Fibroblast of skin of back (primary cell): ENCODE measurements around the gene PPP2R1B.
"Not testable (repeated sequence)": the region's sequence is repeated elsewhere in the genome, so short reads cannot be mapped to it uniquely, and the experiment has no call there.

Source experiments
- DNase-seq: peaks from one replicate; pipeline ENCODE4 v3.0.0-alpha.2; 2013

The PPP2R1B gene

DNA sequence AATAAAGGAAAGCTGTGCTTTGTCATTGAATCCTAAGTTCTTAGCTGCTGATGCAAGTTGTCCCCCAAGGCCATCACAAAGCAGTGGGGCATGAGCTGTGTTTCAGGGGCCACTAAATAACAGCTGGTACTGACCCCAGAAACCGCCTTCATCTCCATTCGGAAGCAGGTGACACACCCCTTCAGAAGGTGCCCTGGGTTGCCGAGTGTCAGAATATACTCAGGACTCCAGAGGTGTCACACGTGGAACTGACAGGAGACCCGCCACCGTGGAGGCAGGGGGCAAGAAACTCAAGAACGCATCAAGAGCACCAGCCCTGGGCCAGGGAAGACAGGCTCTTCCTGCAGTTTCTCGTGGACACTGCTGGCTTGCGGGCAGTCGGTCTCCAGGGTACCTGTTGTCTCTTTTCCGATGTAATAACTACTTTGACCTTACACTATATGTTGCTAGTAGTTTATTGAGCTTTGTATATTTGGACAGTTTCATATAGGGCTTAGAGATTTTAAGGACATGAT, 41.5 kb downstream of the PPP2R1B start:
- DNase-seq = no peak

DNA sequence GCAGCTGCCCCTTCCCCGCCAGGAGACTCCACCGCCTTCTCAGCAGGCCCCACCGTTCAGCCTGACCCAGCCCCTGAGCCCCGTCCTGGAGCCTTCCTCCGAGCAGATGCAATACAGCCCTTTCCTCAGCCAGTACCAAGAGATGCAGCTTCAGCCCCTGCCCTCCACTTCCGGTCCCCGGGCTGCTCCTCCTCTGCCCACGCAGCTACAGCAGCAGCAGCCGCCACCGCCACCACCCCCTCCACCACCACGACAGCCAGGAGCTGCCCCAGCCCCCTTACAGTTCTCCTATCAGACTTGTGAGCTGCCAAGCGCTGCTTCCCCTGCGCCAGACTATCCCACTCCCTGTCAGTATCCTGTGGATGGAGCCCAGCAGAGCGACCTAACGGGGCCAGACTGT, 42.6 kb downstream of the PPP2R1B start:
- no peak for DNase-seq

DNA sequence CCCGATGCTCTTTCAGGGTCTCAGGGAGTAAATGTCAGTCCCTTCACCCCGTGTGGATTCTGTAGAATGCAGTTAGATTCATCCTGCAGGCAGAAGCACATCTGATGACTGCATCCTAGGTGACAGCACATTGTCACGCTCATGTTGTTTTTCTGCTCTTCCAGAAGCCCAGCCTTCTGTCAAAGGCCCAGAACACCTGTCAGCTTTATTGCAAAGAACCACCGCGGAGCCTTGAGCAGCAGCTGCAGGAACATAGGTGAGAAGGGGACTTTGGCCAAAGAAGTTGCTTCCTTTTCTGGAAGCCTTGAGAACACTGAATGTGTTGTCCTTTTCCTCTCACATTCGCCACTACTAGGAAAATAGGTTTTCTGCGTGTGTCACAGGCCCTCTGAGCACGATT, 43.7 kb downstream of the PPP2R1B start:
- DNase-seq = no peak

DNA sequence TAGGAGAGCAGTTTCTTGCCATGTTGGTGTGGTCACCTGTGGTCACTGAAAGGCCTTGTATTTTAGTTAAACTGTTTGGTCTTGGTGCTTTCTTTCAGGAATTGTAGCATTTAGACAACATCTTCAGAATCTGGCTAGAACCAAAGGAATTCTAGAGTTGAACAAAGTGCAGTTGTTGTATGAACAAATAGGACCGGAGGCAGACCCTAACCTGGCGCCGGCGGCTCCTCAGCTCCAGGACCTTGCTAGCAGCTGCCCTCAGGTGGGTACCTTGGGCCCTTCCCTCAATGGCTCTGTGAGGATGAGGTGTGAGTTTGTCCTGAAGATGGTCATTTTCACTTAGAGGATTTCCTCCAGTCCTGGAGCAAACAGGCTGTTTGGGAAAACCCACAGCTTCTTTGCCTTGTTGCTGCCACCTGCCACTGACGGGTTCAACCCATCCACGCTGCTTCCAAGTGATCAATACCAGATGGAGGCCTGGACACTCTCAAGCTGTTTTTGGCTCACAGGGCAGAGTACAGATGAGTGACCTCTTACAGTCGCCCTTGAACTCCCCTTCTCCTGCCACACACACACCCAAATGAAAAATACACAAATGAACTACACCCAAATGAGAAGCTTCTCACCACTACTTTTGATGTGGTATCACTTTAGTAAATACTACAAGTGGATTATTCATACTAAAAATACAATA, 45.2 kb downstream of the PPP2R1B start:
- DNase-seq = no peak

DNA sequence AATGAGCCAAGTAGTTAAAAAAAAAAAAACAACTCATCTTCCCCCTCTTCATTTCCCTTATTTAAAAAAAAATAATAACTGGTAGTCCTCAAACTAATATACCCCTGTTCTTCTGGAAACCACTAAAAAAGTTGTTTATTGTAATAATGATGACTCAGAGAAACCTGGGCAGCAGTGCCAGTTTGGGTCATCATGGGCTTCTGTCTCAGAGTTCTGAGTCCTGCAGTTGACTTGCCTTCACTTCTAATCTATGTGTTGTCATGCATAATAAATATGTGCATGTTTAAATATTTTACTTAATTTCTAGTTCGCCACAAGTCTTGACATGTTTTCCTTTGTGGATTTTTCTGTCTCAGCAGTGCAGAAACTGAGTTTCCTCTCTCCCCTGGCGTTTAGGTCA, 46.8 kb downstream of the PPP2R1B start:
- DNase-seq = no peak

DNA sequence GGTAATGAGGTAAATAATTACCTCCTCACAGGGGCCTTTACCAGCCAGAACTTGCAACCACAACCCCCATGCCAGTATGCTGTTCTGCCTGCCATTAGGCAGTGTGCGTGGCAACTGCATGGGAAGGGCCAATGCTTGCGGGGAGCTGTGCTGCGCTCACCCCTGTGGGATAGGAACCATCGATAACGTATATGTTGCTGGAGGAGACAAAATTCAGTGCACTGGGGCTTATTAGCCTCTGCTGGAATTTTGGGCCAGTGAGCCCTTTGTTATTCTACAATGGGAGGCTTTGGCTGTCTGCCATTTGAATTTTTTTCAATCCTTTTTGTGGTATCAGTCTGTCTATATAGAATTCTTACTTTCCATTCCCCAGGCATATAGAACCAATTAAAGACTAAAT, 47.3 kb downstream of the PPP2R1B start:
- DNase-seq = peak; percentile 61

DNA sequence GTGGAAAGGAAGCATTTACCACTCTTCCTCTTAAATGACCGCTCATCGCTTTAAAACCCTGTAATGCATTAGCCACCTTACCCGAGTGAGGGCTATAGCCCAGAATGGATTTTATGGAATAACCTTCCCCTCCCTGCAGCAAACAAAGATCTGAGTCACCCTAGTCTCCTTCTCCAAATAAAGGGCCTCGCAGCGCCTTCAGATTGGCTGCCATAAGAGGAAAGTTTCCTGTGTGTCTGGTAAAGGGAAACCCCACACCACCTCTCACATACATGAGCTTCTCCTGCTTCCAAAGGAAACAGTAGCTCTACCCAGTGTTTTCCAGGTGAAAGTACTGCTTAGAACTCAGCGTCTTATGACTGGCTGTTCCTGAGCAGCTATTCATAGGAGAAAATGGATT, 47.8 kb downstream of the PPP2R1B start:
- DNase-seq = peak; percentile 61

DNA sequence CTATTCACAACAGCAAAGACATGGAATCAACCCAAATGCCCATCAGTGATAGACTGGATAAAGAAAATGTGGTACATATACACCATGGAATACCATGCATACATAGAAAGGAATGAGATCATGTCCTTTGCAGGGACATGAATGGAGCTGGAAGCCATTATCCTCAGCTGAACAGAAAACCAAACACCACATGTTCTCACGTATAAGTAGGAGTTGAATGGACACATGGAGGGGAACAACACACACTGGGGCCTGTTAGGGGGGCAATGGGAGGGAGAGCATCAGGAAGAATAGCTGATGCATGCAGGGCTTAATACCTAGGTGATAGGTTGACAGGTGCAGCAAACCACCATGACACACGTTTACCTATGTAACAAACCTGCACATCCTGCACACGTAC, 48.5 kb downstream of the PPP2R1B start:
- not testable (repeated sequence) for DNase-seq

DNA sequence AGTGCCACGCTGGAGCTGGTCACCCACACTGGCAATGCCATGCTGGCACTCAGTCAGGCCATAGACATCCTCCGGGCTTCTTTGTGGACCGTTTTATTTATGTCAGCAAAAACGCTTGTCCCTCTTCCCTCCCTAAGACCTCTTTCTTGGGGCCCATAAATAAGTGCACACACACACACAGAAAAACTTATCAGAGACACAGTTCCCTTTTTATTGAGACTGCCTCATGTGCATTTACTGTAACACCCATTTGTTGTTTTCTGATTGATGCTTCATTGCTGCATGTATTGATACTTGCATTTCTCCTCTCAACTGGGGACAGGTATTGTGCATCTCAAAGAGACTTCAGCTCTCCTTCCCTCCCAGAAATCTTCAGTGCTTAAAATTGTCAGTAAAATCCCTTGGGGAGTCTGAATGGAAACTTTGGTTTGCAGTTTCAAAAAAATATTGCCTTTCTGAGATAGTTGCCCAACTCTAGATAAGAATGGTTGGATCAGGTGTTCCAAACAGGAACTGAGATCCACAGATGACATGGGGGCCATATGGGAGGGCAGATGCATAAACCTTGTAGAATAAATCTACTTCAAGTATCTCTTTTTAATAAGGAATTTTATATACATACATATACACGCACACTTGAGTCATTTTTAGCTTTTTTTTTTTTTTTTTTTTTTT, 50.9 kb downstream of the PPP2R1B start:
- DNase-seq = no peak

DNA sequence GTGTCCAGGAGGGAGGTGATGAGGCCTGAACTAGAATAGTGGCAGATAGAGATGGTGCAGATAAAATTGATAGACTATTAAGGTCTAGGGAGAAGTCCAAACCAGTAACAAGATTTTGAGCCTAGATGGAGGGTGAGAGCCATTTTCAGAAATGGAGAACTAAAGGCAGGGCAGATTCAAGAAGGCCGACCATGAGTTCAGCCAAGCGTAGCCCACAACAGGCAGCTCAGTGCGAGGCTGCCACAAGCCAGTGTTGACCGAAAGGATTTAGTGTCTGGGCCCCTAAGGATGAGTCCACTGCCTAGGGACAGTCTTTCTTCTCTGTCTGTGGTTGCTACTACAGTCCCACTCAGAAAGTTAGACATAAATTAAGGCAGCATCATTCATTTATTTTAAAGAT, 51.7 kb downstream of the PPP2R1B start:
- DNase-seq = no peak

DNA sequence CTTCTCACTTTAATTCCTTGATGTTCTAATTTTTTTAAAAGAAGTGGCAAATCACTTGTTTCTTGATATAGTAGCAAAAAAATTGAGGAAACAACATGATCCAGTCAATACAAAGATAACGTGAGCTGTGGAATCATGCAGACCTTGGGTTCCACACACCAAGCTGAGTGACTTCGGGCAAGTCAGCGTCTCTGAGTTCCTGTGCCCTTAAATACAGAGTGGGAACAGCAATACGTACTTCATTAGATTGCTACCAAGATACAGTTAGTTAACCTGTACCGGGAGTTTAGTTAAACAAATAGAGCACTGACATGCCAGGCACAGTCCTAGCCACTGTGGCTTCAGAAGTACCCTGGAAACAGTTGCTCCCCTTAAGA, 58.5 kb downstream of the PPP2R1B start:
- DNase-seq = no peak

DNA sequence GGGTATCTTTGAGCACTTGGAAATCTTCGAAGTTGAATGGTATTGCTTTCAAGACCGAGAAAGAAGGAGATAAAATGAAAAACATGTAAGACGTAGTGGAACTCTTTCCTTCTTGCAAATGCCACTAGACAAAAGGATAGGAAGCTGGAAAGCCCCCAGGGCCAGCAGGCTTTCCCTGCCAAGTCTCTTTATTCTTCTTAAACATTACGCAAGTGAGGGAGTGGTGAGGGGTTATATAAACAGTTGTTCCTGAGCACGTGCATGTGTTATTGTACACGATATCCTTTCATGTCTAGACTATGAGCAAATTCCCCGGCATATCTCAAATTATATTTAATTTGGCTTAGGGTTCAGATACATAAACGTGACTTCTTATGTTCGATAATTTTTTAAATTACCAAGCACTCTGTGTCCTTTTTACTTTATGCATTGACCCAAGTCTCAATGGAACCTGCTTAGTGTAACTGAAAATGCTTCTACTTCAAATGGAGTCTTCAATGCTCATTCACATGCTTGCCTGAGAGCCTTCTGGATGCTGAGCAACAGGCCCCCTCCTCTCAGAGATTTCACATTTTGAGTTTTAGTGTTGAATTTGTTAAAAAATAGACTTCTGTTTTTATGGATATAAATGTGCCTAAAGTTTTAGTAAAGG, 59.0 kb downstream of the PPP2R1B start:
- peak; percentile 11 for DNase-seq

DNA sequence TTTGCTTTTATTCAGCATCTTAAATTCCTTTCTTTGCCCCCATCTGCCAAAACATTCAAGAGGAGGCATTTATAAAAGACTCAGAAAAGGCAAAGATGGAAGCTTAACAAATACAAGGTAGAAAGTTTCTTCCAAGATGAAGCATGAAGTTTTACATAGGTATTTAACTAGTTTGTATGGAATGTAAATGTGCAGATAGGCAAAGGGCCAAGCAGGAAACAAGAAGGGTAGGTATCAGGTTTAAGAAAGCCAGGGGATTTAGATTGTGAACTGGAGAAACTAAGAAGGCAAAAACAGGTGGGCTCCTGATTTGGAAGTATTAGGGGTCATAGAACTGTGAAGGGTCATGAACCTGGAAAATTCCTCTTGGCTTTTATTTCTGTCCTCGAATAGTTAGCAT, 62.6 kb downstream of the PPP2R1B start:
- no peak for DNase-seq

DNA sequence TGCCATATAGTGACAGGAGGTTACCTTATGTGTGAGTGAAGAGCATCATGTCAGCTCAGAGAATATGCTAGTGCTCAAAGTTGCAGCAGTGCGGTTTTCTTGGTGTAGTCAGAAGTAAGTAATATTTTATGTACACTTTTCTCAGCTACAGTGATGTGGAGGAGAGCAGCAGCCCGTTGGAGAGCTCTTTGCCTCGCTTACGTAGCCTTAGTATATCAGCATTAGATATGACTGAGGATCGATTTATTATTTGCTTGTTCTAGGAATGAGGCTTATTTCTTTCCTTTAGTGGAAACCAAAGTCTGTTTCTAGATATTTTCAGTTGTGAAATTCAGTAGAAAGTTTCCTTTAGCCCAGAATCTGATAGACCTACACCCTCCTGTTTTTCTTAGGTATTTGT, 63.6 kb downstream of the PPP2R1B start:
- DNase-seq = no peak

DNA sequence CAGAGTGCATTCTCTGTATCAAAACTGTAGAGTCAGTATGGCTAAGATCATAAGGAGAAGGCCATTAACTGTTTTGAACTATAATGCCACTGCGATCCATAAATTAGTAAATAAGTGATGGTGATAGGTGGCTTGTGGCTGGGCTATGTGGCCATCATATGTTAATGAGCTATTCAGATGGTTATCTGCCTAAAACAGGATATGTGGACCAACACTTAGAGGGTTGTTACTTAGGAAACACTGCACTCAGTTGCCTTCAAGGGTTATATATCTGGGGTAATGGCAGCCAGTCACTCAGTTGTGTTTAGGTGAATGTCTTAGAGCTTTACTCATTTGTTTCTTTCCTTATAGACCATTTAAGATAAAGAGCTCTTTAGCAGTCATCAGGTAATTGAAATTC, 66.0 kb downstream of the PPP2R1B start:
- DNase-seq = no peak

DNA sequence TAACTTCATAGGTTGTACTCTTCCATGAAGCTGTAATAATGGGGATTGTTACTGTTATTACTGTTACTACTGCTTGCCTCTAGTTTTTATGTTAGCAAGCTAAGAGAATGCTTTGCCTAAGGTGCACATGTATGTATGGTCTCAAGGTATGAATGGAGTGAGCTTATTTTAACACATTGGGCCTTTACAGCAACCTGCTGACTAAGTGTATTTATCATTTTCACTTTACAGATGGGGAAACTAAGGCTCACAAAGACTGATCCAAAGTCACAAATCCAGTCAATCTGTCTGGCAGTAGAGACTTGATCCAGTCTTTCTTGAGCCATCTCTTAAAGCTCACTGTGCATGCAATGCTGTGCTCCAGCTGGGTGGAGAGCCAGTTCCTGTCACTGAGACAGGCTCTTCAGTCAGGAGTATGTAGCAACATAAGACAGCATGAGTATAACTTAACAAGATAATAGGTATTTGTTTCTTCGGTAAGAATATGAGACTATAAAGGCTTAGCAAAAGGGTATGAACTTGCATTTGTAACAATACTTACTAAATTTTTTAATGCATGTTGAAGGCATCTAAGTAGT, 66.5 kb downstream of the PPP2R1B start:
- DNase-seq = no peak

DNA sequence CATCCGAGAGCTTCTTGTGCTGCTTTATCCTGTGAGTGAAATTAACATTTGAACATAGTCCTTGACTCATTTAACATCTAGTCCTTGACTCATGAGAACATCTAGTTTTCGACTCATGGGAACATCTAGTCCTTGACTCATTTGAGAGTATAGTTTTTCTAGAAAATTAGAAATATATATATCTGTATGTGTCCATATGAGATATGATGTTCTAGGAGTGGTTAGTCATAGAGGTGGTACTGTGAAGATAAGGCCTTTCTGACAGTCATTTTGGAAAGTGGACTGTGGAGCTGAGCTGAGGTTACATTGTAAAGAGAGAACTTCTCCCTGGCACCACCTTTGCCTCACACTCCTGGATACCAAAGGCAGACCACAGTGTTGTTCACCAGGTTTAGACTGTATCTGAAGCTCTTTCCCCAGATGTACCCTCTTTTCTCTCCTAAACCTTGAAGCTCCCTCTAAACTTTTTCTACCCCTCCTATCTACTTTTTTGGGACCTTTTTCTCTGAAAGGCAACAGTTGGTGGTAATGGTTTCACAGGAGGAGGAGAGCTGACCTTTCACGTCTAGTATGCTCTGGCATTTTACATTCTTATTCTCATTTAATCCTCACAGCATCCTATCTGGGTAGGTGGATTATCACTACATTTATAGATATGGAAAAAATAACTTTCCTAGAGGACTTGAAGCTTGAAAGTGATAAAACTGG, 67.2 kb downstream of the PPP2R1B start:
- DNase-seq = no peak

DNA sequence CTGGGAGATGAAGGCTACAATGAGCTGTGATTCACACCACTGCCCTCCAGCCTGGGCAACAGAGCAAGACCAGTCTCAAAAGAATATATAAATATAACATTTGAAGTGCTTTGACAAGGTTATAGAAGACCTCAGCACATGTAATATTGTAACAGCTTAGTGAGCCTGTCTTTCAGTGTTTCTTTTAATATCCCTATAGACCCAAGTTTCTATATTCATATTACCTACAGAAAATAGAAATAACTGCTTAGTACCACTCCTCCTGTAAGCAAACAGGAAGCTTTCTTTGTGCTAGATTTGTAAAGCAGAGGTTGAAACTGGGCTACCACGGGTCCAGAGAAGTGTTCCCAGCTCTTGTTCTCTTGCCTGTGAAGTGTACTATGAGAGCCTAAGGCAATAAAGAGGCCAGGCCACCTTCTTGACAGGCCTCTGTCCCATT, 68.2 kb downstream of the PPP2R1B start:
- DNase-seq = no peak

DNA sequence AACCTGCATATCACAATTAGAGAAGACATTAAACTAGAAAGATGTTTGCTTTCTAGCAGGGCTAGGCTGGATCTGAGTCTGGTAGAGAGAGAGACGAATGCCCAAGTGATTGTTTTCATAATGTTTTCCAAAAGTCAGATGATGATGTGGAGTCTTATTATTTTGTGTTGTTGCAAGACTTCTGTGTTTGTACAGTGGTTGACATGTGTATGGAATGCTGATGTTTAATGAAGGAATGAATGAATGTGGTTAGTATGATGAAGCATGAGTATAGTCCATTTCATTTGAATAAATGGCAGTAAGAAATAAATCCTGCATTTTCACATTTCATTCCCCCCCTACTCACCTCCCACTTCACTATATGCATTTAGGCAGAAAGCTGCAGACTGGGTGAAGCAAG, 69.6 kb downstream of the PPP2R1B start:
- DNase-seq = peak; percentile 58

DNA sequence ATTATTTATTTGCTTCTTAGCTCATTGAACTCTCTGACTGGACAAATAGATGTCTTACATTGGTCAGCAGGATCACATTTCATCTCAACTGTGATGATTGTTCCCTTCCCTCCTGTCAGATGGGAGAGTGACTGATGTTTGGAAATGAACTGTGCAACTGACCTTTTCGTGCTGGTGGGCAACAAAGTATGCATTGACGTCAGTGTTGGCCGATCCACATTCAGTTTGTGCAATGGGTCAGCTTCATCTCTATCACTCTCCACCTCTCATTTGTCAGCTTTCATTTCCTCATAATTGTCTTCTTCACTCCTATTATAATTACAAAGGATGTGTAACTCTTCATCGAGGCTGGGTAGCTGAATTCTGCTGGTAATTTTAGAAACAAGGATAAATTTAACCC, 71.3 kb downstream of the PPP2R1B start:
- no peak for DNase-seq

DNA sequence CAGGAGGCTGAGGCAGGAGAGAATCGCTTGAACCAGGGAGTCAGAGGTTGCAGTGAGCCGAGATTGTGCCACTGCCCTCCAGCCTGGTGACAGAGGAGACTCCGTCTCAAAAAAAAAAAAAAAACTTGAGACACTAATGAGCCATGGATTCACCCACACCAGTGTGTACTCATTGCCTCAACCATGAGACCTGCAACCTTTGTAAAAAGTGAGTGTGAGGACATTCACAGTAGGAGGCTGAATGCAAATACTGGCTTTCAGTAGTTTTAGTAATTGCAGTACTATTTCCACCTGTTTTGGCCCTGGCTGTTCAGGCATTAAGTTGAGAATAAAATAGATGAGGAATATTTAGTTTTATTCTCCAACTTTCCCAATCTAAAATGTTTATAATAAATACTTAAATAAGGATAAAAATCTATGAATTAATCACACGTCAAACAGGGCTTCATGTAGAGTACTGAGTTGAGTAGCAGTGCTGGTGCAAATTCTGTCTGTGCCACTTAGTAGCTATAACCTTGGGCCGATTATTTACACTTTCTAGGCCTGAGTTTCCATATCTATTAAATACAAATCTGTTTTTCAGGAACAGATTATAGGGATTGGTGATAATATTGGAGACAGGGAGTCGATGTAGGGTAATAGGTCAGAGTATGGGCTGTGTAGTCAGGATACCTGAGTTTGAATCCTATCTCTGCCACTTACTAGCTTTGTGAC, 72.8 kb downstream of the PPP2R1B start:
- DNase-seq = no peak

DNA sequence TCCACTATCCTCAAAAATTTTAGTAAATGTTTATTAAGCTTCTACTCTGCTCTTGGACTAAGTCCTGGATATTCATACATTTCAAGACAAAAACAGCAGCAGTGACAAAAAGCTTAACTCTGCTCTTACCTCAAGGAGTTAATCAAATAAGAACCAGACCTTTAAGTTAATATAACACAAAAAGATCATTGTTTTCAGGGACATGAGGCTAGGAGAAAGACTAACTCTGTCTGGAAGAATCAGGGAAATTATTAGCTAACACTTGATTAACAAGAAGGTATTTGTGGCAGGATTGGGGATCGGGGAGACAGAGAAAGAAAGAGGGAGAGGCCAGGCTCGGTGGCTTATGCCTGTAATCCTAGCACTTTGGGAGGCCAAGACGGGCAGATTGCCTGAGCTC, 74.4 kb downstream of the PPP2R1B start:
- no peak for DNase-seq
